Suprapubic skin (tissue), 3 donors: Measurements from ENCODE around the gene SHOC2.

Source experiments
- CTCF ChIP-seq, 2 donors: fragments of 200-600 bp in 1 of 2; fragments of 450-650 bp in 1 of 2; sonication (generic) in 1 of 2; IDR thresholded peaks; one replicate each; pipeline ENCODE4 v1.5.1; 2016 to 2019; ENCODE audit warnings: antibody characterized with exemption in 2 of 2, mild to moderate bottlenecking in 1 of 2, moderate library complexity in 1 of 2
- POLR2A ChIP-seq, 2 donors: fragments of 450-650 bp; IDR thresholded peaks; one replicate each; pipeline ENCODE4 v1.6.1; 2017; ENCODE audit warnings: antibody characterized with exemption in 2 of 2, mild to moderate bottlenecking in 2 of 2, moderate library complexity in 2 of 2

- TF ChIP-seq CTCF (IDR thresholded peaks at IDR 0.05) (no peak), POLR2A (IDR thresholded peaks at IDR 0.05) (no peak)
Measured at GRCh38 chr10:110880012-110880411, 39.4 kb upstream of the SHOC2 start.
